HAP-1 (cell line): Measurements from ENCODE around the gene QRFP.

Source experiments
- DNase-seq, 2 experiments: peaks; one replicate each; pipeline ENCODE4 v3.0.0-alpha.2; 2016 to 2020; ENCODE audit warnings: low spot score in 2 of 2
- H3K27me3 ChIP-seq: fragments of 250-450 bp; sonication (Bioruptor Pico); 2 replicates; pipeline ENCODE4 v1.5.1; 2020; ENCODE audit warnings: low read depth, mild to moderate bottlenecking, moderate library complexity
- H3K36me3 ChIP-seq: fragments of 250-450 bp; sonication (Bioruptor Pico); replicated peaks from 2 replicates; pipeline ENCODE4 v1.5.1; 2020; ENCODE audit warnings: mild to moderate bottlenecking
- H3K4me1 ChIP-seq: fragments of 250-450 bp; sonication (Bioruptor Pico); 2 replicates; pipeline ENCODE4 v1.5.1; 2020; ENCODE audit warnings: mild to moderate bottlenecking
- H3K4me3 ChIP-seq: fragments of 250-450 bp; sonication (Bioruptor Pico); 2 replicates; pipeline ENCODE4 v1.5.1; 2020; ENCODE audit warnings: mild to moderate bottlenecking, moderate library complexity
- H3K9me3 ChIP-seq: fragments of 250-450 bp; sonication (Bioruptor Pico); 2 replicates; pipeline ENCODE4 v1.5.1; 2020; ENCODE audit warnings: mild to moderate bottlenecking, moderate library complexity
- in situ Hi-C: fragments of 300-500 bp; cut with MboI; formaldehyde crosslinking; loops from 3 replicates; pipeline ENCODE4 v1.14.3; 2020; ENCODE audit warnings: low sequenced_read_pairs, inconsistent platforms, mixed read lengths

Gene QRFP

DNA sequence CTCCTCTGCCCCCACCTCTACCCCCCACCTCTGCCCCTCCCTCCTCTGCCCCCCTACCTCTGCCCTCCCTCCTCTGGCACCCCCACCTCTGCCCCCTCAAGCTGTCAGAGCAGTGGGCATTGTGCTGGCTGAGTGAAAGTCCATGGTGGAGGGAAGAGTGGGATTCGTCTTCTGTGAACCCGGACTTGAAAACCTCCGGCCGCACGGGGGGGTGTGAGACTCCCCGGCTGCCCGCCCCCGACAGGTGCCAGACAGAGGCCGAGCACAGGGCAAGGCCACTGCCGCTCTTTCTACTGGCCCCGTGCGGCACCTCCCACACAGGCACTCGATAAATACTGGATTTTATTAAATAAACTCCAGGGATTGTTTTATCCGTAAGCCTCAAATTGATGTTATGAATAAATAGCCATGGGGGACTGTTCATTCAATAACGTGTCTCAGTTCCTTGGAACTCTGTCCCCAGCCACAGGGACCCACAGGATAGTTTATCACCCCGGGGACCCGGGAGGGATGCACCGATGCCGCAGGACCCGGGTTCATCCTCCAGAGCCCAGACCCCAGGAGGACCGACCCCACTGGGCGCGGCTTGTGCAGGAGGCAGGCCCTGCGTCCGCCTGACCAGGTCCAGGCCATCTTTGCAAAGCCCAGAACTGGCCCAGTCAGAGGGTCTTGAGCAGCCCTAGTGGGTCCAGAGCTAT lies 2.6 kb upstream of the QRFP start:
- no peaks in the 10 kb centered on the region for H3K36me3 ChIP-seq
- H3K9me3 ChIP-seq: no peaks in the 10 kb centered on the region
- H3K4me3 ChIP-seq: no peak overlapping the region
- DNase-seq: no peak
- H3K4me1 ChIP-seq: no peaks in the 10 kb centered on the region
- peaks cover 24% of the 10 kb centered on the region for H3K27me3 ChIP-seq
- in situ Hi-C loops: no loop called here

DNA sequence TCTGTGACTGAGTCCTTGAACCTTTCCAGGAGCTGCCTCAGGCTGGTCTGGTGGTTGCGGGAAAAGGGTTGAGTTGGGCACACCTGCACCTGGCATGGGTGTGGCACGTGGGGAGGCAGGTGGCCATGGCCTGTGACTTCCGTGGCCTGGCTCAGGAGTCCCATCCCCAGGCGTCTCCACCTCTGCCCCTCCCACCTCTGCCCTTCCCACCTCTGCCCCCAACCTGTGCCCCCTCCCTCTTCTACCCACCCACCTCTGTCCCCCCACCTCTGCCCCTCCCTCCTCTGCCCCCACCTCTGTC lies 1.9 kb upstream of the QRFP start:
- in situ Hi-C loops: no loop called here
- Histone ChIP-seq H3K4me1 (no peaks in the 10 kb centered on the region), H3K9me3 (no peaks in the 10 kb centered on the region), H3K27me3 (peaks cover 24% of the 10 kb centered on the region), H3K4me3 (no peak overlapping the region), H3K36me3 (no peaks in the 10 kb centered on the region)
- DNase-seq: no peak

- peaks cover 25% of the 10 kb centered on the region for H3K27me3 ChIP-seq
- no peak for DNase-seq
- in situ Hi-C loops: no loop called here
- H3K4me1 ChIP-seq: no peaks in the 10 kb centered on the region
- H3K9me3 ChIP-seq: no peaks in the 10 kb centered on the region
- H3K36me3 ChIP-seq: no peaks in the 10 kb centered on the region
- H3K4me3 ChIP-seq: no peak overlapping the region
These were observed 1.4 kb upstream of the QRFP start for GRCh38 chr9:130897848-130898551.

DNA sequence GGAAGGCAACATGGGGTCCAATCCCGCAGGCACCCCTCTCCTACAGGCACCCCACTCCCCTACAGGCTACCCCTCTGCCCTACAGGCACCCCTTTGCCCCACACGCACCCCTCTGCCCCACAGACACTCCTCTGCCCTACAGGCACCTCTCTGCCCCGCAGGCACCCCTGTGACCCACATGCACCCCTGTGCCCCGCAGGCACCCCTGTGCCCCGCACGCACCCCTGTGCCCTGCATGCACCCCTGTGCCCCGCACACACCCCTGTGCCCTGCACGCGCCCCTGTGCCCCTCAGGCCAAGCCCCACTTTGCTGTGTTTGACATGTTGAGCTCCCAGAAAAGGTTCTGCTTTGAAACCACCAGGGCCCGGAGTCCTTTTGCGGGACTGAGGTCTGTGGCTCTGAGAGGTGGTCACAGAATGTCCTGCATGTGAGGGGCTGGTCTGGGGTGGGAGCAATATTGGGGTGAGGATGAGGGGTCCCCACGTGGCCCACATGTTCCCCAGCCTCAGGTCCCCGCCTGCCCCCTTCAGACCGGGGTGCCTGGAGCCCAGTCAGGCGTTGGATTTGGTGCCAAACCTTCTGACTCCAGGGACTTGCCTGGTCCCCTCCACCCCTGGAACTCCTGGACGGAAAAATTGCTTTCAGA lies 616 bp upstream of the QRFP start:
- in situ Hi-C loops: no loop called here
- no peak overlapping the region for H3K4me3 ChIP-seq

GRCh38 chr9:130895481-130896232 lies 955 bp downstream of the QRFP start:
- in situ Hi-C loops: no loop called here

More for the DNA sequence above, 616 bp upstream of the QRFP start:
- no peak for DNase-seq
- Histone ChIP-seq H3K27me3 (peaks cover 32% of the 10 kb centered on the region), H3K9me3 (no peaks in the 10 kb centered on the region), H3K36me3 (no peaks in the 10 kb centered on the region), H3K4me1 (no peaks in the 10 kb centered on the region)

DNA sequence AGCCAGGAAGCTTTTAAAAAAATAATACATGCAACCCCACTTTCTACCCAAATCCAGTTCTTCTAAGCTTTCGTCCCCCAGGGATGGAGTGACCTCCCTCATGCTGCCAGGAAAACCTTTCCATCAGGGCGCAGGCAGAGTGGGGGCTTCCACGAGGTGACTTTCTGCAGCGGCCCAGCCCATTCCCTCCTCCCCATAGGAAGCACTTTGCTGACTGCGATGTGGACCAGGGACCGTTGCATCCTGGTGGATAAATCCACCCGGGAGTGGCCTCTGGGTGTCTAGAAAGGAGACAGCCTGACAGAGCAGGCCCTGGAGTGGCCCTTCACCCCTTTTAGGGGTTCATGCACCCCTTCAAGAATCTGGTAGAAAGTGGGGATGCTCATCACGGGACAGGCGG lies 1.6 kb downstream of the QRFP start:
- H3K4me1 ChIP-seq: no peaks in the 10 kb centered on the region
- H3K27me3 ChIP-seq: peaks cover 32% of the 10 kb centered on the region

More at GRCh38 chr9:130895481-130896232, 955 bp downstream of the QRFP start:
- H3K9me3 ChIP-seq: no peaks in the 10 kb centered on the region
- H3K4me1 ChIP-seq: no peaks in the 10 kb centered on the region
- peaks cover 35% of the 10 kb centered on the region for H3K27me3 ChIP-seq
- no peak for DNase-seq
- no peaks in the 10 kb centered on the region for H3K36me3 ChIP-seq
- no peak overlapping the region for H3K4me3 ChIP-seq

DNA sequence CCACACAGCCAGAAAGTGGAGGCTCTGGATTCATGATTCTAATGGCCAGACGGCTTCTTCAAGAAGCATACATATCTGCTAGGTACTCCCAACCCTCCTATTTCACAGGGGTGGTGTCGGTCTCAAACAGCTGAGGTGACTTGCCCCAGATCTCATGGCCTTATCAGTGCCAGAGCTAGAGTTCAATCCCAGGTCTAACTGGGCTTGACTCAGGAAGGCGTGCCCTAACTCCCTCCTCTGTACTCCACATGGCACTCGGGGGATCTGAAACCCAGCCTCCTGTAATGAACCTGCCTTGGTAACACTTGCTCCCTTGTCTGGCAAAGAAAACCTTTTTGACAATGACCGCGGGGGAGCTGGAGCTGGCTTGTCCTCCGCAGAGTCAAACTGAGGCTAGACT lies 2.1 kb downstream of the QRFP start:
- H3K4me1 ChIP-seq: no peaks in the 10 kb centered on the region
- no peaks in the 10 kb centered on the region for H3K36me3 ChIP-seq
- DNase-seq: no peak
- peaks cover 32% of the 10 kb centered on the region for H3K27me3 ChIP-seq
- in situ Hi-C loops: no loop called here
- H3K4me3 ChIP-seq: no peak overlapping the region
- H3K9me3 ChIP-seq: no peaks in the 10 kb centered on the region

More for the DNA sequence above, 1.6 kb downstream of the QRFP start:
- Histone ChIP-seq H3K9me3 (no peaks in the 10 kb centered on the region), H3K4me3 (no peak overlapping the region), H3K36me3 (no peaks in the 10 kb centered on the region)
- no peak for DNase-seq
- in situ Hi-C loops: no loop called here

DNA sequence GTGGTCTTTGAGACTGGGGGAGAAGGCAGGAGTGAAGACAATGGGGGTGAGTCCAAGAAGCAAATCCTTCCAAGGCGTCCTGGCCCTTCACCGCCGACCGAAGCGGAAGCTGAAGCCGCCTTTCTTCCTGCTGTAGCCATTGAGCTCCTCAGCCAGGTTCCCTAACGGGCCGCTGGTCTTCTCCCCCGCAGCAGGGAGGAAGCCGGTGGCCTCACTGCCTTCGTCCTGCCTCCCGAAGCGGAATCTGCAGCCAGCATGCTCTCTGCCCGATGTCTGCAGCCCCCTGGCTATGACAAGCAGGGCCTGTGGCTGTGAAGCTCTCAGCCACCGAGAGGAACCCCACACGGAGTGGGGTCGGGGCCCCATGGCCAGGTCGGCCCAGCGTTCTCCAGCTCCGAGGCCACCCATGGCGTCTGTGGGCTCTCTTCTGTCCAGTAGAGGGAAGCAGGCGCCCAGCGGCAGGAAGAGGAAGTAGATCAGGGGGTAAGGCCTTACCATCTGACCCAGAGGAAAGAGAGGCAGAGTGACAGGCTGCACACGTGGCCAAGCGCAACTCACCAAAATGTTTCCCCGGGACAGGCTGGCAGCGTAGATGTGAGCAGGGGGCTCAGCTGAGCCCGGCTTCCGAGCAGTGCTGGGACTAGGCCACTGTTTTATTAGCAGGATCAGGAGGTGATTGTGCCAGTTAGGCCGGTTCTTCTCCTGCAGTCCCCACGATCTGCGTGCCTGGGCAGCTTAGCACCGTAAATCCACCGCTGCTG lies 3.1 kb downstream of the QRFP start:
- no peaks in the 10 kb centered on the region for H3K4me1 ChIP-seq
- no peaks in the 10 kb centered on the region for H3K36me3 ChIP-seq
- no peak overlapping the region for H3K4me3 ChIP-seq
- in situ Hi-C loops: no loop called here
- H3K9me3 ChIP-seq: no peaks in the 10 kb centered on the region
- H3K27me3 ChIP-seq: peaks cover 32% of the 10 kb centered on the region
- DNase-seq: no peak

GRCh38 chr9:130892477-130893304 lies 3.9 kb downstream of the QRFP start:
- Histone ChIP-seq H3K4me3 (no peak overlapping the region), H3K4me1 (no peaks in the 10 kb centered on the region), H3K9me3 (no peaks in the 10 kb centered on the region), H3K27me3 (peaks cover 32% of the 10 kb centered on the region), H3K36me3 (no peaks in the 10 kb centered on the region)
- in situ Hi-C loops: no loop called here
- no peak for DNase-seq

DNA sequence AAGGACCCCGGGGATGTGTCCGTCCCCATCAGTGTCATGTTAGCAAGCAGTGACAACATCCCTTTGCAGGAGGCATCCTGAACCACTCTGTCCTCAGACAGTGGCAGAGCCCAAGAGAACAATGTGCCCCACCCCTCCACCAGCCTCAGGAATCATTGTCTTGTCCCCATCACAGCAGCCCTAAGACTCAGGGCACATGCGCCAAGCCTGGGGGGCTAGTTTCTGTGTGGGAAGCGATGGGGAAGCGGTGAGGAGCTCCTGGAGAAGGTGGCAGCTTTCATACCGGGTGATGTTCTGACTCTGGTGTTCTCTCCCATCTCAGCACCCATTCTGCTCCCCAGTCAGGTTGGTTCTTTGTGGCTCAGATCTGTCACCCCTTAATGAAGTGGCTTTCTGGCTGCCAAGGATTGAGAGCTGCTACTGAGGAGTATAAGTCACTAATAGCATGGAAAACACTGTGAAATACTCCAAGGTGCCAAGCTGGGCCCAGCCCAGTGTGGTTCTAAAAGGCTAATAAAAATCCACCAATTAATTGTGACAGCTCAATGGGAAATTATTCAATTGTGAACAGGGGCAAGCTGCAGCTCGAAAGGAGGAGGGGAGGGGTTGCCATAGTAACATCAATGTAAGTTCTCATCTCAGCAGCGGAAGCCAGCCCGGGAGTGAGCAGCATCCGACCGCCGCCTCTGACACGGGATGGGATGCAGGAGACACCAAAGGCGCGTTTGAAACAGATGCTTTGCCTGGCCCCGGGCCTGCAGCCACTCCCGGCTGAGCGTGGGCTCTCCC lies 4.7 kb downstream of the QRFP start:
- Histone ChIP-seq H3K36me3 (no peaks in the 10 kb centered on the region), H3K4me3 (no peak overlapping the region), H3K27me3 (peaks cover 32% of the 10 kb centered on the region), H3K4me1 (no peaks in the 10 kb centered on the region), H3K9me3 (no peaks in the 10 kb centered on the region)
- DNase-seq: no peak
- in situ Hi-C loops: no loop called here

GRCh38 chr9:130890870-130891687 lies 5.5 kb downstream of the QRFP start:
- in situ Hi-C loops: no loop called here
- no peaks in the 10 kb centered on the region for H3K4me1 ChIP-seq
- DNase-seq: no peak
- H3K36me3 ChIP-seq: no peaks in the 10 kb centered on the region
- no peak overlapping the region for H3K4me3 ChIP-seq
- H3K27me3 ChIP-seq: peaks cover 24% of the 10 kb centered on the region
- no peaks in the 10 kb centered on the region for H3K9me3 ChIP-seq
